ENCODE data around the gene NEDD4L.

DNA sequence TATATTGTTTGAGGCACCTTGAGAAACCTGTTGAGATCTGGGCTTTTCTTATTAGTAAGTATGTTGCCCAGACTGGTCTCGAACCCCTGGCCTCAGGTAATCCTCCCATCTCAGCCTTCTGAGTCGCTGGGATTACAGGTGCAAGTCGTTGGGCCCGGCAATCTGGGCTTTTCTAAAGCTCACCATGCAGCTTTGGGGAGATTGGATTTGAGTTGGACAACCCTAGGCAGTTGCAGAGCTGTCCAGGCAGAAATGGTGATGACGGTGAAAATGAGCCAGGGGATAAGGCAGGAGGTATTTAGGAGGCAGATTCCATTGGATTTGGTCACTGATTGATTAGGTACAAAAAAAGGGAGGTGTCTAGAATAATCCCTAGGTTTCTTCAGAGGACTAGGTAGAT, 16.2 kb downstream of the NEDD4L start:
- TF ChIP-seq, protein P1, sequence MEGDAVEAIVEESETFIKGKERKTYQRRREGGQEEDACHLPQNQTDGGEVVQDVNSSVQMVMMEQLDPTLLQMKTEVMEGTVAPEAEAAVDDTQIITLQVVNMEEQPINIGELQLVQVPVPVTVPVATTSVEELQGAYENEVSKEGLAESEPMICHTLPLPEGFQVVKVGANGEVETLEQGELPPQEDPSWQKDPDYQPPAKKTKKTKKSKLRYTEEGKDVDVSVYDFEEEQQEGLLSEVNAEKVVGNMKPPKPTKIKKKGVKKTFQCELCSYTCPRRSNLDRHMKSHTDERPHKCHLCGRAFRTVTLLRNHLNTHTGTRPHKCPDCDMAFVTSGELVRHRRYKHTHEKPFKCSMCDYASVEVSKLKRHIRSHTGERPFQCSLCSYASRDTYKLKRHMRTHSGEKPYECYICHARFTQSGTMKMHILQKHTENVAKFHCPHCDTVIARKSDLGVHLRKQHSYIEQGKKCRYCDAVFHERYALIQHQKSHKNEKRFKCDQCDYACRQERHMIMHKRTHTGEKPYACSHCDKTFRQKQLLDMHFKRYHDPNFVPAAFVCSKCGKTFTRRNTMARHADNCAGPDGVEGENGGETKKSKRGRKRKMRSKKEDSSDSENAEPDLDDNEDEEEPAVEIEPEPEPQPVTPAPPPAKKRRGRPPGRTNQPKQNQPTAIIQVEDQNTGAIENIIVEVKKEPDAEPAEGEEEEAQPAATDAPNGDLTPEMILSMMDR (IDR thresholded peaks at IDR 0.05): no peak
- TF ChIP-seq POLR2A (IDR thresholded peaks at IDR 0.05): no peak

Measured in testis (tissue), 2 donors.